ENCODE results near the gene KCNIP4. TPM values are rescaled to one million over a fixed set of nuclear protein-coding genes. Genes with fewer than 3 reads are reported as not detected.

The KCNIP4 gene
- total RNA-seq, 2 donors from 2014 or later, result 1.2 TPM; not detected in 1

- Histone ChIP-seq H3K4me3 (no peak overlapping the region), H3K27me3 (replicated peaks; ENCODE audit: insufficient read depth) (no peaks in the 10 kb centered on the region), H3K4me1 (replicated peaks) (no peaks in the 10 kb centered on the region), H3K27ac (no peak overlapping the region), H3K9me3 (no peaks in the 10 kb centered on the region), H3K36me3 (no peaks in the 10 kb centered on the region)
- intact Hi-C loops (cut with DNase I), result no loop called here
- DNase-seq (ENCODE audit: low spot score), result no peak
- TF ChIP-seq POLR2A (IDR thresholded peaks at IDR 0.05), result no peak
- no peak for TF ChIP-seq CTCF (IDR thresholded peaks at IDR 0.05)
- no peak for TF ChIP-seq POLR2AphosphoS5 (IDR thresholded peaks at IDR 0.05)
- WGBS, result 75% methylated on average over 3 of the region's 3 CpGs
Observed at GRCh38 chr4:21915761-21916160, 32.8 kb downstream of the KCNIP4 start.

GRCh38 chr4:21901831-21902230 is 46.7 kb downstream of the KCNIP4 start:
- no peaks in the 10 kb centered on the region for H3K27me3 ChIP-seq (replicated peaks; ENCODE audit: insufficient read depth)
- no peak for TF ChIP-seq POLR2AphosphoS5 (IDR thresholded peaks at IDR 0.05)
- no peak for TF ChIP-seq POLR2A (IDR thresholded peaks at IDR 0.05)
- TF ChIP-seq CTCF (IDR thresholded peaks at IDR 0.05), result no peak
- no peaks in the 10 kb centered on the region for H3K9me3 ChIP-seq
- H3K36me3 ChIP-seq, result no peaks in the 10 kb centered on the region
- intact Hi-C loops (cut with DNase I), result no loop called here
- DNase-seq (ENCODE audit: low spot score), result no peak
- no peaks in the 10 kb centered on the region for H3K4me1 ChIP-seq (replicated peaks)
- no peak overlapping the region for H3K27ac ChIP-seq
- no peak overlapping the region for H3K4me3 ChIP-seq
- 88% methylated on average over 1 of the region's 1 CpG for WGBS

GRCh38 chr4:21901281-21901680 is 47.3 kb downstream of the KCNIP4 start:
- no peaks in the 10 kb centered on the region for H3K36me3 ChIP-seq
- no peak overlapping the region for H3K27ac ChIP-seq
- no peaks in the 10 kb centered on the region for H3K4me1 ChIP-seq (replicated peaks)
- intact Hi-C loops (cut with DNase I), result no loop called here
- H3K9me3 ChIP-seq, result no peaks in the 10 kb centered on the region
- 32% methylated on average over 2 of the region's 2 CpGs for WGBS
- H3K4me3 ChIP-seq, result no peak overlapping the region
- H3K27me3 ChIP-seq (replicated peaks; ENCODE audit: insufficient read depth), result no peaks in the 10 kb centered on the region
- DNase-seq (ENCODE audit: low spot score), result no peak
- TF ChIP-seq POLR2AphosphoS5 (IDR thresholded peaks at IDR 0.05) (no peak), POLR2A (IDR thresholded peaks at IDR 0.05) (no peak), CTCF (IDR thresholded peaks at IDR 0.05) (no peak)

GRCh38 chr4:21900211-21900610 is 48.4 kb downstream of the KCNIP4 start:
- no peaks in the 10 kb centered on the region for H3K4me1 ChIP-seq (replicated peaks)
- 38% methylated on average over 2 of the region's 2 CpGs for whole genome bisulfite sequencing

More at GRCh38 chr4:21900211-21900610, 48.4 kb downstream of the KCNIP4 start:
- TF ChIP-seq POLR2AphosphoS5 (IDR thresholded peaks at IDR 0.05) (no peak), CTCF (IDR thresholded peaks at IDR 0.05) (no peak), POLR2A (IDR thresholded peaks at IDR 0.05) (no peak)
- intact Hi-C loops (cut with DNase I), result no loop called here
- Histone ChIP-seq H3K4me3 (no peak overlapping the region), H3K9me3 (no peaks in the 10 kb centered on the region), H3K27me3 (replicated peaks; ENCODE audit: insufficient read depth) (no peaks in the 10 kb centered on the region), H3K27ac (no peak overlapping the region), H3K36me3 (no peaks in the 10 kb centered on the region)
- DNase-seq (ENCODE audit: low spot score), result no peak
